Activated B cell treated with CpG ODN at 0.5 μM for 24 hours (primary cell): ENCODE data around the gene FAM131A. TPM values are rescaled to one million over a fixed set of nuclear protein-coding genes. Genes with fewer than 3 reads are reported as not detected.

Source experiments
- ATAC-seq: fragments of 200-7000 bp; cut with Tn5 transposase; one replicate; pipeline ENCODE4 v1.10.0; 2021; ENCODE audit warnings: low read depth, mild to moderate bottlenecking, moderate library complexity
- CTCF ChIA-PET: fragments of 350-600 bp; sonication (Branson Sonifier 250); formaldehyde crosslinking; loops from one replicate; lab custom pipeline; 2021; ENCODE audit warnings: antibody characterized with exemption; lab: Charles Lee
- POLR2A ChIA-PET: fragments of 350-600 bp; sonication (Branson Sonifier 250); formaldehyde crosslinking; loops from one replicate; lab custom pipeline; 2021; ENCODE audit warnings: antibody characterized with exemption; lab: Charles Lee
- DNase-seq: peaks from one replicate; pipeline ENCODE4 v3.0.0; 2022
- H3K27ac Mint-ChIP-seq: one replicate; pipeline ENCODE4 v1.8.0; 2020; ENCODE audit warnings: mixed read lengths
- H3K27me3 Mint-ChIP-seq: one replicate; pipeline ENCODE4 v1.8.0; 2021; ENCODE audit warnings: mixed read lengths
- H3K36me3 Mint-ChIP-seq: one replicate; pipeline ENCODE4 v1.8.0; 2021; ENCODE audit warnings: low read depth, mixed read lengths
- H3K4me1 Mint-ChIP-seq: one replicate; pipeline ENCODE4 v1.8.0; 2021; ENCODE audit warnings: mixed read lengths
- H3K4me3 Mint-ChIP-seq: one replicate; pipeline ENCODE4 v1.8.0; 2020; ENCODE audit warnings: mild to moderate bottlenecking, mixed read lengths
- H3K9me3 Mint-ChIP-seq: one replicate; pipeline ENCODE4 v1.8.0; 2020; ENCODE audit warnings: mixed read lengths
- CTCF ChIP-seq: fragments of 200-600 bp; IDR thresholded peaks from one replicate; pipeline ENCODE4 v1.8.0; 2022; ENCODE audit warnings: antibody characterized with exemption, mild to moderate bottlenecking
- intact Hi-C: fragments of 100-400 bp; cut with micrococcal nuclease; formaldehyde crosslinking; loops from one replicate; pipeline ENCODE4 v1.15.1; 2024
- total RNA-seq: library from RNA; stranded (reverse); gene quantifications from 2 replicates; pipeline ENCODE4 v1.2.3, GENCODE V29; 2022

The FAM131A gene
- total RNA-seq, 1 donor from 2014 or later = 5.3 TPM

- Mint-ChIP-seq H3K4me1 (peaks cover 33% of the 10 kb centered on the region), H3K27ac (peak overlapping the region; percentile 24), H3K36me3 (peaks cover 64% of the 10 kb centered on the region), H3K4me3 (no peak overlapping the region), H3K9me3 (no peaks in the 10 kb centered on the region), H3K27me3 (peaks cover 5% of the 10 kb centered on the region)
- POLR2A ChIA-PET = interaction anchor here (0.6 kb wide), 2 partner anchors 19 to 888 kb away, joined by 3 read pairs; no protein-coding TSS in a partner anchor
- DNase-seq (no peak), ATAC-seq (no peak)
- no peak for TF ChIP-seq CTCF
- intact Hi-C loops = loop anchor here (1.0 kb wide), 1 partner anchor 84 kb away; the partner anchor contains the start of gene EEF1AKMT4
- CTCF ChIA-PET = no interaction called here
Observed at GRCh38 chr3:184333700-184334099, 3.7 kb upstream of the FAM131A start.

GRCh38 chr3:184334470-184335158, 2.8 kb upstream of the FAM131A start:
- peaks cover 5% of the 10 kb centered on the region for H3K27me3 Mint-ChIP-seq

GRCh38 chr3:184335291-184335660, 2.1 kb upstream of the FAM131A start:
- H3K27me3 Mint-ChIP-seq = peaks cover 5% of the 10 kb centered on the region
- H3K4me3 Mint-ChIP-seq = peak overlapping the region; percentile 84
- TF ChIP-seq CTCF = no peak
- POLR2A ChIA-PET = interaction anchor here (0.9 kb wide), 1 partner anchor 36 kb away, joined by 3 read pairs; no protein-coding TSS in a partner anchor
- ATAC-seq = no peak
- DNase-seq = no peak
- H3K27ac Mint-ChIP-seq = peak overlapping the region; percentile 85
- CTCF ChIA-PET = no interaction called here
- H3K4me1 Mint-ChIP-seq = peaks cover 33% of the 10 kb centered on the region
- H3K9me3 Mint-ChIP-seq = no peaks in the 10 kb centered on the region
- intact Hi-C loops = loop anchor here (1.0 kb wide), 3 partner anchors 20 to 36 kb away; partner anchors contain the start of gene PSMD2
- H3K36me3 Mint-ChIP-seq = peaks cover 48% of the 10 kb centered on the region

More at GRCh38 chr3:184334470-184335158, 2.8 kb upstream of the FAM131A start:
- Mint-ChIP-seq H3K4me3 (peak overlapping the region; percentile 56), H3K36me3 (peaks cover 55% of the 10 kb centered on the region), H3K9me3 (no peaks in the 10 kb centered on the region), H3K4me1 (peaks cover 33% of the 10 kb centered on the region), H3K27ac (no peak overlapping the region)
- intact Hi-C loops = loop anchor here (1.0 kb wide), 4 partner anchors 19 to 85 kb away; partner anchors contain the start of genes EEF1AKMT4 and PSMD2
- DNase-seq = no peak
- no peak for TF ChIP-seq CTCF
- ChIA-PET POLR2A (interaction anchor here (0.6 kb wide), 1 partner anchor 889 kb away, joined by 3 read pairs; no protein-coding TSS in a partner anchor), CTCF (no interaction called here)
- no peak for ATAC-seq

- peaks cover 43% of the 10 kb centered on the region for H3K36me3 Mint-ChIP-seq
- H3K27ac Mint-ChIP-seq = peak overlapping the region; percentile 85
- ChIA-PET POLR2A (interaction anchor here (0.9 kb wide), 1 partner anchor 36 kb away, joined by 3 read pairs; no protein-coding TSS in a partner anchor), CTCF (no interaction called here)
- peak; percentile 92 for DNase-seq
- intact Hi-C loops = loop anchor here (1.0 kb wide), 3 partner anchors 21 to 37 kb away; partner anchors contain the start of gene PSMD2
- peak overlapping the region; percentile 84 for H3K4me3 Mint-ChIP-seq
- peaks cover 33% of the 10 kb centered on the region for H3K4me1 Mint-ChIP-seq
- TF ChIP-seq CTCF = no peak
- H3K9me3 Mint-ChIP-seq = no peaks in the 10 kb centered on the region
- peak; percentile 79 for ATAC-seq
- H3K27me3 Mint-ChIP-seq = peaks cover 5% of the 10 kb centered on the region
Observed at GRCh38 chr3:184335661-184336546, 1.5 kb upstream of the FAM131A start.
